Amygdala (tissue), 56 donors: Measurements from ENCODE around the gene FSTL4.
A peak's percentile ranks its signal among the peaks of the same experiment; 100 is the strongest.

Experiments
- DNase-seq, 56 donors: peaks; one replicate each; lab custom pipeline; 2025; lab: John Stamatoyannopoulos, UW

FSTL4 gene

GRCh38 chr5:133439859-133440258 is 172.5 kb downstream of the FSTL4 start:
- no peak for DNase-seq

GRCh38 chr5:133438487-133438886 is 173.9 kb downstream of the FSTL4 start:
- peak in 4 of 56 donors; percentile 6 to 64 (median 24) for DNase-seq

GRCh38 chr5:133434336-133434735 is 178.0 kb downstream of the FSTL4 start:
- DNase-seq: no peak

GRCh38 chr5:133433641-133434040 is 178.7 kb downstream of the FSTL4 start:
- DNase-seq: no peak

- no peak for DNase-seq
Measured at GRCh38 chr5:133432956-133433532, 179.3 kb downstream of the FSTL4 start.

- DNase-seq: no peak
Measured at GRCh38 chr5:133431326-133431865, 180.9 kb downstream of the FSTL4 start.

- no peak for DNase-seq
Measured at GRCh38 chr5:133430095-133430494, 182.2 kb downstream of the FSTL4 start.

- no peak for DNase-seq
Measured at GRCh38 chr5:133429046-133429445, 183.3 kb downstream of the FSTL4 start.

- no peak for DNase-seq
Measured at GRCh38 chr5:133428072-133428660, 184.2 kb downstream of the FSTL4 start.

- no peak for DNase-seq
Measured at GRCh38 chr5:133427121-133427777, 185.1 kb downstream of the FSTL4 start.

GRCh38 chr5:133426264-133426663 is 186.1 kb downstream of the FSTL4 start:
- no peak for DNase-seq

- DNase-seq: no peak
Measured at GRCh38 chr5:133425764-133426163, 186.6 kb downstream of the FSTL4 start.

- DNase-seq: no peak
Measured at GRCh38 chr5:133425222-133425621, 187.1 kb downstream of the FSTL4 start.

- peak in 27 of 56 donors; percentile 9 to 70 (median 34) for DNase-seq
Measured at GRCh38 chr5:133423618-133424282, 188.6 kb downstream of the FSTL4 start.

GRCh38 chr5:133423011-133423617 is 189.2 kb downstream of the FSTL4 start:
- no peak for DNase-seq

- DNase-seq: no peak
Measured at GRCh38 chr5:133421806-133422205, 190.5 kb downstream of the FSTL4 start.

- no peak for DNase-seq
Measured at GRCh38 chr5:133421394-133421793, 190.9 kb downstream of the FSTL4 start.

- no peak for DNase-seq
Measured at GRCh38 chr5:133420440-133421301, 191.7 kb downstream of the FSTL4 start.

- DNase-seq: no peak
Measured at GRCh38 chr5:133415906-133416305, 196.4 kb downstream of the FSTL4 start.

GRCh38 chr5:133415506-133415905 is 196.8 kb downstream of the FSTL4 start:
- no peak for DNase-seq
